ENCODE results near the gene RBL2. TPM values are rescaled to one million over a fixed set of nuclear protein-coding genes. Genes with fewer than 3 reads are reported as not detected.
A peak's percentile ranks its signal among the peaks of the same experiment; 100 is the strongest.
"Not testable (repeated sequence)": the region's sequence is repeated elsewhere in the genome, so short reads cannot be mapped to it uniquely, and the experiment has no call there.

RBL2 gene
- polyA plus RNA-seq (28.4 to 44.6 TPM (median 36.7 TPM) in 3 replicates), polyA minus RNA-seq (22.9 to 40.1 TPM (median 34.6 TPM) in 3 replicates)
- 18.0 TPM for polyA plus RNA-seq (2011; ENCODE audit: low read depth)
- 16.2 and 26.3 TPM in 2 replicates for polyA plus RNA-seq (2011; cell fraction: cytosol; rRNA removed)
- polyA plus RNA-seq (2011; cell fraction: nucleus; rRNA removed) = 65.3 and 76.9 TPM in 2 replicates
- 17.7 and 18.7 TPM in 2 replicates for polyA plus RNA-seq (2012; ENCODE audit: low replicate concordance)
- 19.4 TPM for polyA minus RNA-seq (2011; cell fraction: cytosol; rRNA and poly(A)+ RNA removed)
- polyA minus RNA-seq (2011; cell fraction: nucleus; rRNA and poly(A)+ RNA removed) = 18.9 and 34.9 TPM in 2 replicates

DNA sequence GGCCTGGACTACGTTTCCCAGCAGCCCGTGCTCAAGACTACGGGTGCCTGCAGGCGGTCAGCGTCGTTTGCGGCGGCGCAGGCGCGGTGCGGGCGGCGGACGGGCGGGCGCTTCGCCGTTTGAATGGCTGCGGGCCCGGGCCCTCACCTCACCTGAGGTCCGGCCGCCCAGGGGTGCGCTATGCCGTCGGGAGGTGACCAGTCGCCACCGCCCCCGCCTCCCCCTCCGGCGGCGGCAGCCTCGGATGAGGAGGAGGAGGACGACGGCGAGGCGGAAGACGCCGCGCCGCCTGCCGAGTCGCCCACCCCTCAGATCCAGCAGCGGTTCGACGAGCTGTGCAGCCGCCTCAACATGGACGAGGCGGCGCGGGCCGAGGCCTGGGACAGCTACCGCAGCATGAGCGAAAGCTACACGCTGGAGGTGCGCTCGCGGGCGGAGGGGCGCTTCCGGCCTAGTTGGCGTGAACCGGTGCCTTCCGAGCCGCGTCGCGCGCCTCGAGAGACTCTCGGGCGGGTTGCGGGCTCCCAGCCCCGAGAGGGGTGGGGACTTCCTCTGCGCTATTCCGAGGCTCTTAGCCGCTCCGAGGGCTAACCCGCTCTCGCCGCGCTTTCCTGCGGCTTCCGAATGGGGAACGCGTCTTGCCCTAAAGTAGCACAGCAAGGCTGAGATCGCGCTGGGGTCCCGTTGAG, at the start of gene RBL2:
TSS of gene RBL2 (plus strand) at position 95 of the 689 bp plus-strand sequence. CDS start at position 181, 86 bp downstream.
- Histone ChIP-seq H3K4me3 (ENCODE audit: control insufficient read depth in 2 of 3, extremely low read depth in 1 of 3, insufficient read depth in 2 of 3, low read depth in 1 of 3, low read length in 3 of 3) (peak within 1 kb of the TSS; percentile 82 to 95 (median 85)), H3K4me1 (ENCODE audit: control insufficient read depth, extremely low read depth, insufficient read depth, low read length) (peaks cover 11% of the 10 kb centered on the region), H4K20me1 (ENCODE audit: control insufficient read depth, extremely low read depth, insufficient read depth, low read length) (no peaks in the 10 kb centered on the region), H3K9me1 (ENCODE audit: control insufficient read depth, extremely low read depth, insufficient read depth, low read length) (no peaks in the 10 kb centered on the region), H3K36me3 (ENCODE audit: control insufficient read depth in 2 of 2, extremely low read depth in 1 of 2, insufficient read depth in 2 of 2, low read length in 2 of 2) (no peaks in the 10 kb centered on the region), H3K27me3 (ENCODE audit: control insufficient read depth, extremely low read depth, insufficient read depth, low read length) (no peaks in the 10 kb centered on the region), H3K4me2 (ENCODE audit: control insufficient read depth, extremely low read depth, insufficient read depth, low read depth, low read length) (peak within 1 kb of the TSS; percentile 93), H3K9me3 (ENCODE audit: control insufficient read depth, low read depth, low read length) (no peaks in the 10 kb centered on the region), H3K9ac (ENCODE audit: control insufficient read depth, extremely low read depth, insufficient read depth, low read length) (peak within 1 kb of the TSS; percentile 97), H3K27ac (ENCODE audit: control insufficient read depth, insufficient read depth, low read length) (peak within 1 kb of the TSS; percentile 88), H3K79me2 (ENCODE audit: control insufficient read depth, insufficient read depth, low read length) (peaks cover 38% of the 10 kb centered on the region), H2AFZ (ENCODE audit: control insufficient read depth, low read length) (peak within 1 kb of the TSS; percentile 92)
- FAIRE-seq = no peak
- dilution Hi-C loops (cut with MboI; ENCODE audit: extremely low pct_ligation_motif_present, low sequenced_read_pairs) = no loop called here
- no peak for DNase-seq (ENCODE audit: low read depth, low spot score)
- no peak for TF ChIP-seq EZH2 (IDR thresholded peaks at IDR 0.05; ENCODE audit: low read length)
- no peak for TF ChIP-seq CTCF (optimal IDR thresholded peaks at IDR 0.05 in 1 of 3, IDR thresholded peaks at IDR 0.05 in 1 of 3, conservative IDR thresholded peaks at IDR 0.05 in 1 of 3; ENCODE audit: extremely low read depth in 1 of 3, insufficient read depth in 2 of 3, low read length in 3 of 3)

DNA sequence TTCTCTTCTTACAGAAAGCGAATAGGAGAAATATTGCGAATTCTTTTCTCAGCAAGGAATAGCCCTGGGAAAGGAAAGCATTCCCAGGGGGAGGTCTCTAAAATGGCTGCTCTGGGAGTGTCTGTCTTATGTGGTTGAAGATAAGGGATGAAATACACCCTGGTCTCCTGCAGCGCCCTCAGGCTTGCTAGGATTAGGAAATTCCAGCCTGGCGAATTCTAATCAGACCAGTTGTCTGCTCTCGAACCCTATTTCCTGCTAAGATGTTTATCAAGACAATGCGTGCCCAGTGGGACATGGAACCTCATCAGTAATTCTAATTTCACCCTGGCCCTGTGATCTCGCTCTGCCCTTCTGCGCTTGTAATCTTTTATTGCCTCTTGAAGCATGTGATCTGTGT, 49.7 kb upstream of the RBL2 start:
- H3K4me3 ChIP-seq (ENCODE audit: control insufficient read depth in 2 of 3, extremely low read depth in 1 of 3, insufficient read depth in 2 of 3, low read depth in 1 of 3, low read length in 3 of 3); H3K9ac ChIP-seq (ENCODE audit: control insufficient read depth, extremely low read depth, insufficient read depth, low read length); H2AFZ ChIP-seq (ENCODE audit: control insufficient read depth, low read length); H3K9me1 ChIP-seq (ENCODE audit: control insufficient read depth, extremely low read depth, insufficient read depth, low read length); H3K27ac ChIP-seq (ENCODE audit: control insufficient read depth, insufficient read depth, low read length); H4K20me1 ChIP-seq (ENCODE audit: control insufficient read depth, extremely low read depth, insufficient read depth, low read length); H3K4me2 ChIP-seq (ENCODE audit: control insufficient read depth, extremely low read depth, insufficient read depth, low read depth, low read length); H3K4me1 ChIP-seq (ENCODE audit: control insufficient read depth, extremely low read depth, insufficient read depth, low read length); H3K9me3 ChIP-seq (ENCODE audit: control insufficient read depth, low read depth, low read length); H3K27me3 ChIP-seq (ENCODE audit: control insufficient read depth, extremely low read depth, insufficient read depth, low read length); DNase-seq (ENCODE audit: low read depth, low spot score); H3K36me3 ChIP-seq (ENCODE audit: control insufficient read depth in 2 of 2, extremely low read depth in 1 of 2, insufficient read depth in 2 of 2, low read length in 2 of 2); H3K79me2 ChIP-seq (ENCODE audit: control insufficient read depth, insufficient read depth, low read length); dilution Hi-C loops (cut with MboI; ENCODE audit: extremely low pct_ligation_motif_present, low sequenced_read_pairs); FAIRE-seq: not testable (repeated sequence)
